EL (cell line): ENCODE measurements around the gene EXOC1.

Experiments used
- DNase-seq: peaks from one replicate; pipeline ENCODE4 v3.0.0-alpha.2; 2016

The EXOC1 gene

DNA sequence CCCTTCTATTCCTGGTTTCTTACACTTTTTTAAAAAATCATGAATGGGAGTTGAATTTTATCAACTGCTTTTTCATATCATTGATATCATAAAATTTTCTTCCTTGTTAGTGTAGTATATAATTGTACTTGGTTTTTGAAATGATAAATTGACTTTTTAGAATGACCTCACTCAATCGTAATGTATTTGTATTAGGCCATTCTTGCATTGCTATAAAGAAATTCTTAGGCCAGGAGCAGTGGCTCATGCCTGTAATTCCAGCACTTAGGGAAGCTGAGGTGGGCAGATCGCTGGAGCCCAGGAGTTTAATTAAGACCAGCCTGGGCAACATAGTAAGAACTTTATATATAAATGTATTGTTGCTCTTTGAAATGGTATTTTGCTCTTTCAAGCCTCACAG, 6.3 kb downstream of the EXOC1 start:
- DNase-seq: peak; percentile 8

DNA sequence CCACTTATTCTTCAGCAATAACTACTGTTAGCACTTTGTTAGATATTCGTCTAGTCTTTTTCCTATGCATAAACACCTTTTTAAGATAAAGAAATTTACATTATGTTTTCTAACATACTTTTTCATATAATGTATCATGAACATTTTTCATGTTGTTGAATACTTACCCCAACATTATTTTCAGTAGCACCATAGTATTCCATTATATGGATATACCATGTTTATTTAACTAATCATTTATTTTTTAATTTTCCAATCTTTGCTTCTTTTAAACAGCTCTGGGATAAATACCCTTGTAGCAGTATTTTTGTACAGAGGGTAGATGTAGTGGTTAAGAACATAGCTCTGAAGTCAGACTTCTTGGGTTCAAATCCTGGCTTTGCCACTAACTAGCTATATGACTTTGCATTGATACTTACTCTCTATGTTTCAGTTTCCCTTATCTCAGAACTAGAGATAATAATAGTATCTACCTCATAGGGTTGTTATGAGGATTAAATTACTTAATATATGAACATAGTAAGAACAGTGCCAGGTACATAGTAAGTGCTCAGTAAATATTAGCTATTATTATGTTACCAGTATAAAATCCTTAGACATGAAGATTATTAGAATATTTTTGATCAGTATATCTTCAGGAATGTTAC, 11.3 kb downstream of the EXOC1 start:
- no peak for DNase-seq

DNA sequence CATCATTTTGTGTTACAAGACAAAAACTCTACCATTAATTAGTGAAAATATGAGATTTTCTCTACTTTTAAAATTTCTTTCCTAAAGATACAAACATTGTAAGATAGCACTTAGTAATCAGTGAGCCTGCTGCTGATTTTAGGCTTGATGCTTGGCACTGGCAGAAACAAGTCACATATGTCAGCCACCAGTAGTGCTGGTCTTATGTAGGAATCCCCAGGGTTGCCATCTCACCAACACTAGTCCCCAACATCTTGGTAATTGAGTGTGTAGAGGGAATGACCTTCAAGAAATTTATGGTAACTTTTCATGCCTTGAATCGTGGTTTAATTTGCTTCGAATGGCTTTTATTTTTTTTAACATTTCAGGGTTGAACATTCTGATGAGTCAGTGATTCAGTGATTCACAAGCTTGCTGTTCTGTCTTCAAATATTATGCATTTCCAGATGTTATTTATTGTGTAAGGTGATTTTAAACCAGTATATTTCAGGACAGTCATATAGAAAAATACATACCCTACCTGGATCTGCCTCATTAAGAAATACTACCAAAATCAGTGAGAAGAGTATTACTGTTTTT, 11.9 kb downstream of the EXOC1 start:
- DNase-seq: peak; percentile 61

DNA sequence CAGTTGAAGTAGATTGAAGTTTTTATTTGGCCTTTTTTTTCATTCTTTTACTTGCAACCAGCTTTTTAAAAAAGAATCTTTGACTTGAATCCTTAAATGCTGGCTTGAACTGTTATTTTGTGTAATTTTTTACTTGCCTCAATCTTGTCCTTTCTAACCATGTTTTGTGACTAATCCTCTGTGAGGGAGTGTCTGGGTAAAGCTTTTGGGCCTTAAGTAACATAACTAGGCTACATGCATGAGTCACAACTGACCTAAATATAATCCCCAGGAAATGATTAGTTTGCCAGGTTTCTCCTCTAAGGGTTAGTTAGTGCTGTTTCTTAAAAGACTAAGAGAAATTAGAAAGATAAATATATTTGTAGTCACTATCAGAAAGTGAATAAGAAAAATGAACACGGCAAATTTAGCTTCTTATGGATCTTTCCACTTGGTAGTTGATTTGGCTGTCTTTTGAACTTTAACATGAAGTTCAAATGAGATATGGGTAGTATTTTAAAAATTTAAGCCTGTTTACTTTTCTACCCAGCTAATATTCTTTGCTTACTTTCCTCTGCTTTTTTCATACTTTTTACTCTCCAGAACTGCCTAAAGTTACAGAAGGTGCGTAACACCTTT, 13.0 kb downstream of the EXOC1 start:
- peak; percentile 88 for DNase-seq

DNA sequence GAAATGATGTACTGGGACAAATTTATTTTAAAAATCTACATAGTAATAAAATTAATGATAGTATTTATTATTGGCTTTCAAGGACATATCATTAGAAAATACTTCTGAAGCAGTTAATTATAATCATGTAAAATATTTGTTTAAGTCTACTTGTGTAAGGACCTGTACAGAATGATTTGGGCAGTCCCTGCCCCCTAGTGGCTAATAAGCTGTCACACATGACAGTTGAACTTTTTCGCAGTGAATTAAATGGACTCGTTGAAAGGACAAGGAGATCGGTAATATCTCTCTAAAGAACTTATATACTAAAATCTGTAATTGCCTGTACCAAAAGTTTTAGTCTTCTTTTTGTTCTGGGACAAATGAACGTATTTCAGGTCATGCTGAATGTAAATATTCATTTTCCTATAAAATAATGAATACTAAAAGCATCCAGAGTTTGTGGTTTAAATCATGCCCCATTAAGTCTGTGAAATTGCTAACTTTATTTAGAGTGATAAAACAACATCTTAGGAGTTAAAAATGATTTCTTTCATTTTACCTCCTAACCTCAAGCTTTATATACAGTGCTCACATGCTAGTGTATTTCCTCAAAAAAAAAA, 13.6 kb downstream of the EXOC1 start:
- DNase-seq: peak; percentile 63

DNA sequence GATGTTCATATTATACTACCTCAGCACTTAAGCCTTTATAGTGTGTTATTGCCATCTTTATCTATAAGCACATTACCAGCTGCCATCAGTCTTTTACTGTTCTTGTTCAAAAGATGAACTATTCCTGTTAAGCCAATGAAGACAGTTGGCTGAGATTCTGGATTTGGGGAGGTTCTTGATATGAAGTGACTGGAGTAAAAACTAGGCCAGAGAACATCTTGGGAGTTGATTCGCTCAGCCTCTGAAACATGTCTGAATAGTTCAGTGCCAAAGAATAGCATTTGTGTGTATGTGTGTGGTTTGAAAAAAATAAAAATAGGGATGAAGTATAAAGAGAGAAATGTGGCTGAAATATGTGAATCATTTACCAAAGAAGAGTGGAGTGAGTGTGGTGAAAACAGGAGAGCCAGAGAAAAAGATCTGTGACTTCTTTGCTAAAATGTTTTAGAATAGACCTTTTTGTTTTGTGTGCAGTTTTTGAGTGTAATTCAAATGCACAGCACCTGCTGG, 15.2 kb downstream of the EXOC1 start:
- no peak for DNase-seq

DNA sequence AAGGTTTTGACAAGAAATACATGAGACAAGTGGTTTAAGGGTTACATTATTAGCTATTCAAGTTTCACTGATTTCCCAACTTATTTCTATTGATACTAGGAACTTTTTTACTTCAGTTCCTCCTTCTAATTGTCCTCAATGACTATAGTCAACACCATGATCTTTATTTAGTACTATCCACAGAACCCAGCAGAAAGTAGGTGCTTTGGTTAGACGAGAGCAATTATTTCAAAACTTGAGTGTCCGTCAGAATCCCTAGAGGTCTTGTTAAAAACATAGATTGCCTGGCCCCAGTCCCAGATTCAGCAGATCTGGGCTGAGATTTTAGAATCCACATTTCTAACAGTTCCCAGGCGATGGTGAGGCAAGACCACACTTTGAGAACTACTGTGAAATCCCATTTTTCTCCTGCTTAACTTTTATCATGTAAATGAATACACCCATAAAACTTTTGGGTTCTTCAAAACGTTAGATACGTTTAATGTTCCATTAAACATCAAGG, 17.9 kb downstream of the EXOC1 start:
- no peak for DNase-seq

DNA sequence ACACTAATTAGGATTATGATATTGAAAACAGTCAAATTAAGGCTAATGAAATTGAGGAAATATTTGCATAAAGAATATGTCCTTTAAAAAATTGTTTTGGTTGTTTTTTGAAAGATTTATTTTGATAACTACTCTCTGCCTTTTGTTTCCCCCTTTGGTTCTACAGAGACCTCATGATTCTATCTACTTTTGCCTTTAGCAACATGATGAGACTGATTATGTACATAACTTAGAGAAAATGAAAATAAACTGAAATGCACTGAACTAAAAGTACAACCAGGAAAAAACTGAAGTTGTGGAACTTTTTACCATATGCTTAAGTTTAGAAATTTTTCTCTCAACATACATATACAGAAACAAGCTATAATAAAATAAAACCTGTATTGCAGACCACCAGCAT, 21.4 kb downstream of the EXOC1 start:
- no peak for DNase-seq

DNA sequence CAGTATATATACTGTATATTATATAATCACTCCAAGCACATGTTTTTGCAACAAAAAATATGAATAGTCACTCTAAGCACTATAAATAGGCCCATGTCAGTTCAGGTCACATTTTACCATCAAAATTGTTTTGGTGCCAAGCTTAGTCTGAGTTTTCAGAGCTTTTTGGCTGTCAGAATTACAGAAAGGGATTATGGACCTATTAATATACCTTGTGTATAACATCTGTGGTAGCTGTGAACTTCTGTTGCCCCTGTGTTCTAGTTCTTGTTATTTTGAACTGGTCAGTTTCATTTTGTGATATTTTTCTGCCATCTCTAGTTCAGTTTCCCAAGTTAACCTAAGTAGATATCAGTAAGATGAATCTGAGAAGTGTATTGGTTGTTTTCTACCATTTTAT, 22.9 kb downstream of the EXOC1 start:
- no peak for DNase-seq

DNA sequence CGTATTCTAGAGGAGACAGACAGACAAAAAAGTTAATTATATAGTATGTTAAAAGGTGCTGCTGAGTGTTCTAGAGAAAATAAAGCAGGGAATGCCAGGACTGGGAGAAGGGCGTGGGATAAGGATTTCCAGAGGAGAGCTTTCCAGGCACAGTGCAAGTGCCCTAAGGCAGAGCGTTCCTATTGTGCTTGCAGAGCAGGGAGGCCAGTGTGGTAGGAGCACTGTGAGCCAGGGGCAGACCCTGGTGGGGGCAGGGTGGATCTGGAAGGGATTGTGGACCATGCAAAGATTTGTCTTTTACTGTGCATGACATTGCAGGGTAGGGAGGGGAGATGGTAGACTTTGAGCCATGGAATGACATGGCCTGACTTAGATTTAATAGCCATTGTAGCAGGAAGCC, 25.8 kb downstream of the EXOC1 start:
- DNase-seq: no peak

DNA sequence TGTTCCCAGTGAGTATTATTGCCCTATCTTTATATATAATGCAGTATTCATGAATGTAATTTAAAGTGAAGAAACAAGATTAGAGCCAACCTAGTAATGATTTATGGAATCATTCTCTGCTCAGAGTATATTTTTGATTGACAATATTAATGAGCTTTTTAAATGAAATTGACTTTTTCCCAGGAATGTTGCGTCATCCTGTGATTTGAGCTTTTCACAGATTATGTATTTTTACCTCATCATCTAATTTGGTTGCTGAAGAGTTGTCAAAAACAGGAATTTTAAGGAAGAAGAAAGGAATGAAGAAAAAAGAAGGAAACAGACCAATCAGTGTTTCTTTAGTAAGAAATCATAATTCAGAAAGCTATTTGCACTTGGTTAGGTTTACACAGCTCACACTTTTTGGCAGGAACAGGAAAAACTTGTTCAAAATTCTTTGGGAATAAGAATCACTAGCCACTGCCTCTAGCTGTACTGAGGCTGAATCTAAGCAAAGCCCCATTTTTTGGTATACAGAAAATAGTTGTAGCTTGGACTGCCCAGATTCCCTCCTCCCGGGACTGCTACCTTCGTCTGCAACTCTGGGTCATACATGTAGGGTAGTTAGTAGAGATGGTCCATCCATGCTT, 27.3 kb downstream of the EXOC1 start:
- no peak for DNase-seq

DNA sequence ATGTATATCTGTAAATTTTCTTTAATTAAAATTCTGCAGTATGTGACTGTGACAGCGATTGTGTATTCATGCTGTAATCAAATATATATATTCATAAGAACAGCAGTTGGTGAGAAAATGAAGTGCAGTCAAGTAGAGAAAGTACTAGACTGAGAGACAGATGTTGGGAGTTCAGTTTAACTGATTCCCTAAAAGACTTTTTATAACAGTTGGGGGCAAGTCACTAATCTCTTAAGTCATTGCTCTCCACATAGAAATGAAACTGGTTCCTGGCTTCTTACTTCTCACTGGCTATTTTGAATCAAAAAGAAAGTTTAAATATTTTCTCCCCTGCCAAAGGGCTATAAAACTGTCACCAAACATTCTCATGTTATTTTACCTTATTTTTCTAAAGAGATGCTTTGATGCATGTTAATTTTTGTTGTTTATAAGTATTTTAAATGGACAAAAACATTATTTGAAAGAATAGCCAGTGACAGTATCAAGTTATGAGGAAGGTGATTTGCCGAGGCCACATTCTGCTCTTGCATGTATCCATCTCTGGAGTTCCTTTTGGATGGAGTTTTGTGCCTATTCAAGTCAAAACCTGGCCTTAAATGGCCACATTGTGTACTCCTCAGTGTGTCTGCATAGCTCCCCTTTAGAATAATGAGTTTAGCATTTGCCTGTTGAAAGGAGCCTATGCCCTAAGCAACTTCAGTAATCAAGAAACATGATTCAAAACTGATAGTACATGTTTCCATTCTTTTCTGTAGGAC, 30.8 kb downstream of the EXOC1 start:
- DNase-seq: no peak

DNA sequence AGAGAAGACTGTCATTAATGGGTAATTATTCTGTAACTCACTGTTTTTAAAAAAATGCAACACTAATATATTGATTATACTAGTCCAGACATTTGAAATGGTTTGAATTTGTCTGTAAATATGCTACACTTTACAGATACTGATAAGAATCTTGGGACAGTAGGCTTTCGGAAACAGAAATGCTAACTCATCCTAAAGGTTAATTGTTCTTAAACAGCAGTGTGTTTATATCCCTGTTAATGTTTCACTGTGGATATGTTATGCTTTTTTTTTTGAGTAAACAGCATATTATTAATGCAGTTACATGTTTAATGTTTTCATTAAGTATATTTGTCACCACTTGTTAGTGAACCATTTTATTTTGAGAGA, 31.4 kb downstream of the EXOC1 start:
- DNase-seq: no peak

DNA sequence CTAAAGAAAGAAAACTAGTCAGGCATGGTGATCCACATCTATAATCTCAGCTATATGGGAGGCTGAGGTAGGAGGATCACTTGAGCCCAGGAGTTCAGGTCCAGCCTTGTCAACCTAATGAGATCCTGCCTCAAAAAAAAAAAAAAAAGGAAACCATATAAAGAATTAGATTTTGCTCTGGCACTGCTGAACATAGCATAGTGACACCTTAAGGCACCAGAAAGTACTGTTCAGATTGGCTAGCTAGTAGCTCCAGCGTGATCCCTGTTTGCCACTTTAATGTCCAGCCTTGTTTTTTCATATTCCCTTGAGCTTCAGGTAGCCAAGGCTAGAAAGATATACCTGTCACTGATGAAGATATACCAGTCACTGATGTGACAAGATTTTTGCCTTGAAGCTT, 34.1 kb downstream of the EXOC1 start:
- DNase-seq: no peak

DNA sequence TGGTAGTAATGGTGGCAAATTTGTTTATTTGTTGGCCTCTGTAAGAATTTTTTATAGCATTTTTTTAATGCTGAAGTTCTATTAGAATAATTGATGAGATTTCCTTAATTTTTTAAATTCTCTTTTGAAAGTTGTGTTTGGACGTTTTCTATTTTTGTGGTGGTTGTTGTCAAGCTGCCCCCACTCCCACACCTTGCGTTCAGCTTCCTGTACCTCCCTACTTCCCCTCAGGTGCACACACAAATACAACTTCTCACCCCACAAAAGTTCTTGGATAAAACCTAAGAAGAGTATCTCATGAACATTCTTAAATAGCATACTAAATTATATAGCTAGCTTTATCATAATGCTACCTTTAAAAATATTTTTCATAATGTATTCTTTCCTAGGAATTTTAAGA, 38.7 kb downstream of the EXOC1 start:
- no peak for DNase-seq

DNA sequence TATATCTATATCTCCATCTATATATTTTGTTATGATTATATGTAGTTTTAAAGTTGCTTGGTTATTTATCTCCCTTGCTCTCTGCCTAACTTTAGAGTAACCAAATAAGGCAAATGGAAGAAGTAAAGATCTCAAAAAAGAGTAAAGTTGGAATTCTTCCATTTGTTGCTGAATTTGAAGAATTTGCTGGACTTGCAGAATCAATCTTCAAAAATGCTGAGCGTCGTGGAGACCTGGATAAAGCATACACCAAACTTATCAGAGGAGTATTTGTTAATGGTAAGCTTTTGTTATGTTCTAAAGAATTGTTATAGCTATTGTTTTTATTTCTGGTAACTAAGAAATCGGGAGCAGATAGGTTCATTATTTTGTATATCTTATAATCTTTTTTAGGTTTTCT, 43.2 kb downstream of the EXOC1 start:
- no peak for DNase-seq

DNA sequence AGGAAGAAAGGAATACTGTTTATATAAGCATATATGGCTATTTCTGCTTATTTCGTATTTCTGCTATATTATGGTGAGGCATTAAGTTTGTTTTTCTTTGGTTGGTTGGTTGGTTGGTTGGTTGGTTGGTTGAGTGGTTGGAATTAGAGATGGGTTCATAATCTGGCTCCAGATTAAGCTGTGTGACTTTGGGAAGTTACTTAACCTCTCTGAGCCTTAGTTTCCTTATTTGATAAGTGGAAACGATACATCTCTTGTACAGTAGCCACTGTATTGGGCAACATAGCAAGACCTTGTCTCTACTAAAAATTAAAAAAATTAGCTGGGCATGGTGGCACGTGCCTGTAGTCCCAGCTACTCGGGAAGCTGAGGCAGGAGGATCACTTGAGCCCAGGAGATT, 49.2 kb downstream of the EXOC1 start:
- DNase-seq: no peak

DNA sequence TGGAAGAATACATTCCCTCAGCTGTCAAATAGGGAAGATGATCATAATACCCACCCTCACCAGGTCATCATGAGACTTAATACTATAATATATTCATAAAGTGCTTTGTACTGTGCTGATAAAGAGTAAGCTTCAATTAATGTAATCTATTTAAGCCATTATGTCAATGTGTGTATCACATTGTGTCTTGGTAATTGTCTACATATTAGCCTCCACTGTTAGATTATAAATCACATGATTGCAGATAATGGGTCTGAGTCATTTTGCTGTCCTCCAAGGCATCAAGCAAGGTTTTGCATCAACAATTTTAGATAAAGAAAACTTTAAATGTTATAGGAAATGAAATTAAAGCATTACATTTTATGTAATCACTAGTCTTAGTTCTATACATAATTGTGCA, 50.1 kb downstream of the EXOC1 start:
- DNase-seq: no peak

DNA sequence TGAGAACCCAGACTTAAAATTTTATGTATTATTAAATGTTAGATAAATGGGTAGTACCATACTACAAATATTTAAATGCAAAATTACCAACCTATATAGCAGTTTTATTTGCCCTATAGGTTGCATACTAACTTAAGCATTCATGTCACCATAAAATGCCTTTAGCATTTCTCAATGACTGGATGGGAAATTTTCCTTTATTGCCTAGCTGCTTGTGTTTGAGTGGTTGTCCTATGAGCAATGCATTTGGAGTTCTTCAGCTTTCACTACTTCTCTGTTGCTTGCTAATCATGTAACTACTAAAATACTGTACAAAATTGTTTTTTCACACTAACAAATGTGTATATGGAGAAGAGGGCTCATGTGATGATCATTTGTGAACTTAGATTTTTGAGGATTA, 51.1 kb downstream of the EXOC1 start:
- peak; percentile 4 for DNase-seq

DNA sequence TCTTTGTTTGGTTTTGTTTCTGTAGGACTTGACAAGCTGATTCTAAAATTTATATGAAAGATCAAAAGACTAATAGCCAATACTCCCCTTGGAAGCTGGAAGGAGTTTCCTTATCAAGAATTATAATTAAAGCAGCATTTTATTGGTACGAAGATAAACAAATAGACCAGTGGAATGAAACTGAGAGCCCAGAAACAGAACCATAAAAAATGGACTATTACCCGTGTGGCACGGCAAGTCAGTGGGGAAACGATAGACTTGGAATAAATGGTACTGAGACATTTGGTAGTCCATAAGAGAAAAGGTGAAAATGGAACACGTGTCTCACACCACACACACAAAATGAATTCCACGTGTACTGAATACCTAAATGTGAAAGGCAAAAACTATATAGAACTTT, 52.9 kb downstream of the EXOC1 start:
- DNase-seq: no peak

DNA sequence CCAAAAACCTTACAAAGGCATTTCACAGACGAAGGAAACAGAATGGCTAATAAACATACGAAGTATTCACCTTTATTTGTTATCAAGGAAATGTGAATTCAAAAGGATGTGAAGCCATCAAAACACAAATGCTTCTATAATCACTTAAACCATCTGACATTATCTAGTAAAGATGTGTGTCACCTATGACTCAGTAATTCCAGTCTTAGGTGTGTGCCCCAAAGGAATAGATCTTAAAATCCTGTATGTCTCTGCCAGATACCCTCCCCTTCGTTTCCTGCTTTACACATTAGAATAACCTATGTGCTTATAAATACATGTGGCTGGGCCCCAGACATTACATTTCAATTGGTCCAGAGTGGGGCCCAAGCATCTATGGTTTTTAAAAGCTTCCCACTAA, 53.5 kb downstream of the EXOC1 start:
- DNase-seq: peak; percentile 28

DNA sequence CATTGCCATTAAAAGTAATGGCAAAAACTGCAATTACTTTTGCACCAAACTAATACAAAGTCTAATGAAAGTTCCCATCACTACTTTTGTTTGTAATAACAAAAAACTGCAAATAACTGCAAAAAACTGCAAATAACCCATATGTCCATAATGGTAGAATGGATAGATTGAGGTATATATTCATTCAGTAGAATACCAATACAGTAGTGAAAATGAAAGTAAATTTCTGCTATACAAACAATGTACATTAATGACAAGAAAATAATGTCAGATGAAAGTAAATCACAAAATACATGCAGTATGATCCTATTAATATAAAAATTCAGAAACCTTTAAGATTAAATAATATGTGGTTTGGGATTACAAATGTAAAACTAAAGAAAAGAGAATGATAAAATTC, 54.0 kb downstream of the EXOC1 start:
- no peak for DNase-seq

DNA sequence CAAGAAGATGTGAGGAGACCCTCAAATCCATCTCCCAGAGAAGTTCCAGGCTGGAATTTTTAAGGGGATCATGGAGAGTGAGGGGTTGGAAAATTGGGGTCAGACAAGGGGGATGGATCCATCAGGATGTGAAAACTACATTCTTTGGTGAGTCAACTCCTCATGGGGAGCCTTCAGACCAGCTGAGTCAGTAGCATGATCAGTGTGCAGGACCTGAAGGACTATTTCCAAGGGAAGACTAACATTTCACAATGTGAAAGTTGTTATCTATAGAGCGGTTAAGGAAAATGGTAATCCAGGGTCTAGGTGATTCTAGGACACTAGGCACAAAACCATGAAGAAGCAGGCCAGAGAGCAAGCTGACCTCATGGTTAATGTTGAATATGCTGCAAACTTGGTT, 56.7 kb downstream of the EXOC1 start:
- peak; percentile 49 for DNase-seq
